ENCODE measurements around the gene DNASE1L3.

Gene DNASE1L3

DNA sequence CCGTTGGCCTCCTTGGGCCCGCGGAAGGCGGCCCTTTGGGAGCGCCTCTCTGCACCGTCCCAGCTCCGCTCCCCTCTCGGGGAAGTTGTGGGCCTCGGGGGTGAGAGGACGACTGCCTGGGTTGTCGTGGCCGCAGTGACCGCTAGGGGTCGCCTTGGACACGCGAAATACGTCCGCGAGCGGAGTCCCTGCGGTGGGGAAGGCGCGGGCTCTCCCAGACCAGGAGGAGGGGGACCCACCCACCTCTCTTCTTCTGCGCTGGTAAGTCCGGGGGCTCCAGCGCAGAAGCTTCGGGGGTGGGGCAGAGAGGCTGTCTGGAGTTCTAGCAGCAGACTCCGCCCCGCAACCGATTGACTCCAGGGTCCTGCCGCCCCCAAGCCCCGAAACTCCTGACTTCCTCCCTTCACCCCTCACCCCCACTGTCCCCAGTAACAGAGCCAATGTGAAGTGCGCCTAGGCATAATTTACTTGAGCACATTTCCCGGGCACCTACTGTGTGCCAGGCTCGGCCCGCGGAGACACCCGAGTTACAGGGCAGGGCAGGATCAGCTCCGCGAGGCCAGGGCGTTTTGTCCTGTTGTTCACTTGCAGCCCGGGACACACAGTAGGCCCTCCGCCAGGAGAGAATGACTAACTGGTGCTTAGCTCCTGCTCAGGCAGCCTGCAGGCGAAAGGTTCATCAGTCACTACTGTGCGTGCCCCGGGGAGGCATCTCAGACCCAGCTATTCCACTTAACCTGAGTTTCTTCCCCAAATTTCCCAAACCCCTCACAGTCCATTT, 32.8 kb downstream of the DNASE1L3 start:
- no peak for DNase-seq

DNA sequence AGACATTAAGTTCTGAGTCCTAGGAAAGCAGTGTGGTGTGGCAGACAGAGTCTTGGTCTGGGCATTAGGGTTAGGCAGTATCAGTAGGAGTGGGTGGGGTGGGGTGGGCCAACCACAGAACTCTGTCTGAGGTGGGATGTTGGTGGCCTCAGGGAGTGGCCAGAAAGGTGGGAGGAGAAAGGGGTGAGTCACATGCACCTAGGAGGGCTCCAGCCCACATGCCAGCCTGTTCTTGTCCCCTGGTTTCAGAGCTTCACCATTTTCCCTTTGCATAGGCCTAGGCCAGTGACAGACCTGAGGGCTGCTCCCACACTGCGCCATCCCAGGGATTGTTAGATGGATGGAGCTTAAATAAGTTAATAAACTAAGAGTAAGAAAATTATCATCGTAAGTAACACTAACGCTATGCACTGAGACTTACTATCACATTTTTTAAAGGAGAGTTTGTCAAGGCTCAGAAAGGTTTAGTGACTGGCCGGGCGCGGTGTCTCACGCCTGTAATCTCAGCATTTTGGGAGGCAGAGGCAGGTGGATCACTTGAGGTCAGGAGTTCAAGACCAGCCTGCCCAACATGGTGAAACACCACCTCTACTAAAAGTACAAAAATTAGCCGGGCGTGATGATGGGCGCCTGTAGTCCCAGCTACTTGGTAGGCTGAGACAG, 33.8 kb downstream of the DNASE1L3 start:
- no peak for DNase-seq

DNA sequence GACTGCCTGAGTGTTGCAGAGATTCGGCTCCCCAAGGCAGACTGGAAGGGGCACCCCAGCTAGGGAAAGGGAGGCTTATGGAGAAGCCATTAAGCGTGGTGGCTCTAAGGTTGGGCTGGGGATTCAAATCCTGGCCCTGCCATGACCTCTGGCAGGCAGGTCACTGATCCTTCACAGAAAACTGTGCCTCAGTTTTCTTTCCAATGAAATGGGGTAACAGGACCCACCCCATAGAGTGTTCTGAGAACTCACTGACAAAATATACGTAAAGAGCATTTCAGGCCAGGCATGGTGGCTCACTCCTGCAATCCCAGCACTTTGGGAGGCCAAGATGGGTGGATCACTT, 34.6 kb downstream of the DNASE1L3 start:
- no peak for DNase-seq

DNA sequence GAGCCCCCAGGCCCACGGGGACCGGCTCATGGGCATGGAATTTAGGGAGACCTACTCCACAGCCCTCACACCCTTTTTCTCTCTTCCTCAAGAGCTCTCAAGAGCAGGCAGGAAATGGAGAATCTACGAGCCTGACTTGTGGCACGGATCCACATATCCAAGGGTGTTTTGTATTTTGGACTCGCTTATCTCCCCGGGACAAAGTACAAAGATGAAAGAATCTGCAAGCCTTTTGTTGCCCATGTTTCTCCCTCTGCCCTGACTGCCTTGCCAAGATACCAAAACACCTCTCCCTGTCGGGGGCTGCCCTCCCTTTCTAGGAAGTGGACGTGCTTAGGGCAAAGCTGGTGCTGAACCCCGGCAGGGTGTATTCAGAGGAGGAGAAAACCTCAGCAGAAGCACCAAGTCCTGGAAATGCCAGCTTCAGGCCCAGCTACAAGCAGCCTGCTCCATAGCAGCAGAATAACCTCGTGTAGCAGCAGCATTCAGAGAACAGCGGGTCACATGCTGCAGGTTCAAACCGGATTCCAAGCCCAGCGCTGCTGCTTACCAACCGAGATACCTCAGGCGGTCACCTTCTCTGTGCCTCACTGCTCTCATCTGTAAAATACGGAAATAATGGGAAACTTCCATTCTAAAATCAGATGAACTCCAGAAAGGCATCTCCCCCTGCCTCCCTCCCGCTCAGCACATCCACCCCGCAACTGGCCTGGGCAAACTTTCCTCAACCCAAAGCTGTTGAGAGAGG, 35.2 kb downstream of the DNASE1L3 start:
- DNase-seq = no peak

DNA sequence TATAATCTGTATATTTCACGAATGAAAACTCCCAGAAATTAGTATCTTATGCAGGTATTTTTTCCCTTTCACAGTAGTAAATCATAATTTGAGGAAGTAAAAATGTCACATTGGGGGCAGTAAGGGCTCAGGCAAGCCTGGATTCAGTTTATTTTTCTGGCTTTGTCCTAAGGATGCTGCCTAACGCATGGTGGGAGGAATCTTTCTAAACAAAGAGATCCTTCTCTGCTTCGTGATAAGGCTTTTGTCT, 35.7 kb downstream of the DNASE1L3 start:
- DNase-seq = no peak

DNA sequence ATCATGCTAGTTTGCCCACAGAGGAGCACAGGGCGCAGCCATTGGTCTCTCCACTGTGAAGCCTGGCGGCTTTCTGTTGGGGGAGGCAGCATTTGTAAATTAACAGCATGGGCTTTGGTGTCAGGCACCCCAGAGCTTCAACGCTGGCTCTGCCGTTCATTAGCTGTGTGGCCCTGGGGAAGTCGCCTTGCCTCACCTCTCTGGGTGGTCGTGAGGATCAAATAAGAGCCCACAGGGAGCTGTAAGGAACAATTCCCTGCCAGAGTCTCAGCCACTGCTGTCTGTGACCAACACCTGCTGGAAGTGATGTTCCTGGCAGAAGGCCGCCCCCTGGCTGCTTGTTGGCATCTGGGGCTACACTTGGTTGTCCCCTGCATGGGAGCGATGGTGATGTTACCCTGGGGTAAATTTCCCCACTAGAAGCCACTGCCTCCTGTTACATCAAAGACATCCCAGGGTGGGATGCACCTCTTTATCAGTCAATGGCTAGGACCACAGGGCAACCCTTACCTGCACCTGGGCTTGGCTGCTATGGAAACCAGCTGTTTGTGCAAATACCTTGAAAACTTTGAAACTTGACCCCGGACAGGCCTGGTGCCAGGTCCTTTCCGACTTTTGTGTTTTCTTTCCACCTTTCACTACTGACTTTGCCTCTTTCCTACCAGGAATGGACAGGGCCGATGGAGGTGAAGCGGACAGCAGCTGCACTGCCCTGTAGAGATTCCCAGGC, 36.9 kb downstream of the DNASE1L3 start:
- no peak for DNase-seq

DNA sequence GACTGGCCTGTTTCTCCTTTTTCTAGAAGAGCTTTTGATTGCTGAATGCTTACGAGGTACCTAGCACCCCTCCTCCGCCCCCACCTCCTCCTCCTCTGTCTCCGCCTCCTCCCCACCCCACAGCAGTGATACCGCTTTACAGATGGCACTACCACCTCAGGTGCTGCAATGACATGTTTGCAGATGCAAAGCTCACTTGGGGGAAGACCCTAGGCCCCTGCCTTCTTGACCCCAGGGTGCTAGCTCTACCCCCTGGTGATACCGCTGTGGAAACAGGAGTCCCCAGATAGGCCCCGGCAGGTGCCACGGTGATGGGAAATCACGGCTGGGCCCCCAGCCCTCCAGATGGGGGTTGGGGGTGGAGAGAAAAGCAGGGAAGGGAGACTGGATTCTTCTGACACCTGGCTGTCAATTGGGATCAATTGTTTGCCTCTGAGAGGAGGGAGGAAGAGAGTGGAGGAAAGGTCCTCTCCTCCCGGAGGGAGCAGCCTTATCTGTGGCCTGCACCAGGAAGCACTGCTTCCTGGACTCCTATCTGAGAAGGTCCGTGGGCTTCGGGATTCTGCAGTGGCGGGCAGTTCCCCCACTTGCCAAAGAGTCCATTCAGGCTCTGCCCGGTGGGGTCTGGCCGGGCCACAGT, 37.6 kb downstream of the DNASE1L3 start:
- no peak for DNase-seq

DNA sequence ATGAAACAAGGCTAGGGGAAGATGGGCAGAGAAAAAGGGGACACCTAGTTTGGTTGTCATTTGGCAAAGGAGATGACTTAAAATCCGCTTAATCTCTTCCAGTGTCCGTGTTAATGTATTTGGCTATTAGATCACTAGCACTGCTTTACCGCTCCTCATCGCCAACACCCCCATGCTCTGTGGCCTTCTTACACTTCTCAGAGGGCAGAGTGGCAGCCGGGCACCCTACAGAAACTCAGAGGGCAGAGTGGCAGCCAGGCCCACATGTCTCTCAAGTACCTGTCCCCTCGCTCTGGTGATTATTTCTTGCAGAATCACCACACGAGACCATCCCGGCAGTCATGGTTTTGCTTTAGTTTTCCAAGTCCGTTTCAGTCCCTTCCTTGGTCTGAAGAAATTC, 39.6 kb downstream of the DNASE1L3 start:
- no peak for DNase-seq

DNA sequence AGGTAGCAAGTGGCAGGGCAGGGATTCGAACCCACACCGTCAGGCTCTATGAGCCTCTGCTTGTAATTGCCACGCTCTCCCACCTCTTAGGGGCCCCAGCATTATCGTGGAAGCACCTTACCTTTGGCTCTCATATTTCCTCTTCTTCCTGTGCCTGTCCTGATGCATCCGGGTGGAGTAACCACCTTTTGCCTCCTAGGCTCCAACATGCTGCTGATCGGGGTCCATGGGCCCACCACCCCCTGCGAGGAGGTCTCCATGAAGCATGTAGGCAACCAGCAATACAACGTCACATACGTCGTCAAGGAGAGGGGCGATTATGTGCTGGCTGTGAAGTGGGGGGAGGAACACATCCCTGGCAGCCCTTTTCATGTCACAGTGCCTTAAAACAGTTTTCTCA, 40.4 kb downstream of the DNASE1L3 start:
- DNase-seq = no peak

DNA sequence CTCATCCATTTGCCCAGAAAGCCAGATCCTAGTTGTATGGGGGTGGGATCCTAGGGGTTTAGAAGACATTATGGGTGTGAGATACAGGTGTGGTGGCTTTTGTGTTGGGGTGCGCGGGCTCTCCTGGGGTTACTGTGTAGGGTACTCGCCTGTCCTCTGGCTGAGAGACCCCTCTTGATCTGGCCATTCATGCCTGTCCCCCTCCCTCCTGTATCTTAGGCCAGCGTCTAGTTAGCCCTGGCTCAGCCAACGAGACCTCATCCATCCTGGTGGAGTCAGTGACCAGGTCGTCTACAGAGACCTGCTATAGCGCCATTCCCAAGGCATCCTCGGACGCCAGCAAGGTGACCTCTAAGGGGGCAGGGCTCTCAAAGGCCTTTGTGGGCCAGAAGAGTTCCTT, 41.4 kb downstream of the DNASE1L3 start:
- DNase-seq = no peak

DNA sequence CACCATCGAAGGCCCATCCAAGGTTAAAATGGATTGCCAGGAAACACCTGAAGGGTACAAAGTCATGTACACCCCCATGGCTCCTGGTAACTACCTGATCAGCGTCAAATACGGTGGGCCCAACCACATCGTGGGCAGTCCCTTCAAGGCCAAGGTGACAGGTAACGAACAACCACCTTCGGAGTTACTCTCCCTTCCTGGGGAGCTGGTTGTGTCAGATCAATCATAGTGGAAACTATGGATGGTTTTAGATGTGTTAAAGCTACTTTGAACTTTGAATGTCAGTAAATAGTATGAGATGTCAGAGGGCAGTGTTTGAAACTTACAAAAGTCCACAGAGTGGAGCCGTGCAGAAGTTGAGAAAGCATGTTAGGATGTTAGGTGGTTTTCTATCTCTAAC, 42.3 kb downstream of the DNASE1L3 start:
- DNase-seq = no peak

DNA sequence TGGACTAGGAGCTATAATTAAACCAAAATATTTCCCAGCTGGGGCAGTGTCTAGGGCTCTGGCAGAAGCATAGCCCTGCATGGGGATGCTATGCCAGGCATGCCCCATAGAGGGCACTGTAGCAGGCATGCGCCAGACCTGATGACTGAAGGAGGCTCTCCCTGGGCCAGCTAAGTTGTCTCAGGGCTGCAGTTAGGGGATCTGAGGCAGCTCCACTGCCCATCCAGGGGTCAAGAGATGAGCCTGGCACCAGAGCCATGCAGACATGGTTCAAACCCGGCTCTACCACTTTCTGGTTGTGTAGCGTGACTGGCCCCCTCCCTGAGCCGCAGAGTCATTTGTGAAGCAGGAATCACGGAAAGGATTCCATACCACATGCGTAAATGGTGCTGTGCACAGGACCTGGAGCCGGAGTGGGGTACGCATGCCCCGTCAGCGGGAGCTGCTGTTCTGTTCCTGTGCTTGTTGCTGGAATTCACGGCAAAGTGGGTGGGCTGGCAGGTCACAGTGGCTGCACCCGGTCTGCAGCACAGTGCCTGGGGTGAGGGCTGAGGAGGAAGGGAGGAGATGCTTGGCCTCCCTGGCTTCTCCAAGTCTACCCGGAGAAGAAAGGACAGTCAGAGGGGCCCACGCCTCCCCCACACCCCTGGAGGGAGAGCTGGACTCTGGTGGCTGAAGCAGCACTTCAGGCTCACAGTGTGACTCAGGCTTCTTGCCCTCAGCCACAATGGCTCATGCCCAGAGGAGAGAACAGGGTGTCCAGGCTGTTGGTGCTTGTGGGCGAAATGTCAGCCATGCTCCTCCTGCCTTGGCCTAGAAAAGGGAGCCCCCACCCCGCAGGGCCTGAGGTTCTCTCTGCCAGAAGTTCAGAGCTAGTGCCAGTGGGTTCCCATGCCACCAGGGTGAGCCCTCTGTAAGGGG, 43.1 kb downstream of the DNASE1L3 start:
- no peak for DNase-seq

DNA sequence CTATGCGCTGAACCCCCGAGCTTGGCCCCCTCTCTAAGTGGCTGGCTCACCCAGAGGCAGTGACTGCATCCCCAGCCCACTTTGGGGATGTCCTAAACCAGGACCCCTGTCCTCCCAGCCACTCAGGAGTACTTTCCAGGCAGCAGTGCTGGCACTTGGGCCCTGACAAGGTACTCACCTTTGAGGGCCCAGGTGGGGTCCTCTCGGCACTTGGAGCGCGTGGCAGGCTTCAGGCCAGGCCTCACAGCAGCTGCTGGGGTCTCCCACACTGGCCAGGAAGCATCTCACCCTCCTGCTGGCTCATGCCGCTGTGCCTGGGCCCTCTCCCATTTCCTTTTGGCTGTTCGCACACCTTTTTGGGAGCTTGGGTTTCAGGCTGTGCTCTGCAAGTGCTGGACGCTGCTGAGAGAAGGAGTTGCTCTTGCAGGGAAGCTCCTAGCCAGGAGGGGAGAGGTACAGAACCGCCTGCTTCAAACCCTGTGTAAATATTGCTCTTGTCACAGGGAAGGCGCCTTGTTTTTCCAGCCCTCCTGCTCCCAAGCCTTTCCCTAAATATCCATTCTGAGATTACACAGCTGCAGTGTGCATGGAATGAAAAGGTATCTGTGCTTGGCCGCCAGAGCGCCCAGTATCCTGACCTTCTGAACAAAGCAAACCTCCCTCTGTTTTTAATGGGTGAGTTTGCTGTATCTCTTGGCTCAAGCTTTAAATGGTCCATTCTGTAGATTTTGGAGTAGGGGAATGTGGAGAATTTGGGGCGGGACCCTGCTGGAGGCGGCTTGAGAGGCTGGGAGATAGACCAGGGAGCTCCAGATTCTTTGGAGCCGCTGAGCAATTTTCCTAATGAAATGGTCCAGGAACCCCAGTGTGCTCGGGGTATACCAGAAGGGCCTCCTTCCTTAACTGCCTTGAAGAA, 45.6 kb downstream of the DNASE1L3 start:
- no peak for DNase-seq

DNA sequence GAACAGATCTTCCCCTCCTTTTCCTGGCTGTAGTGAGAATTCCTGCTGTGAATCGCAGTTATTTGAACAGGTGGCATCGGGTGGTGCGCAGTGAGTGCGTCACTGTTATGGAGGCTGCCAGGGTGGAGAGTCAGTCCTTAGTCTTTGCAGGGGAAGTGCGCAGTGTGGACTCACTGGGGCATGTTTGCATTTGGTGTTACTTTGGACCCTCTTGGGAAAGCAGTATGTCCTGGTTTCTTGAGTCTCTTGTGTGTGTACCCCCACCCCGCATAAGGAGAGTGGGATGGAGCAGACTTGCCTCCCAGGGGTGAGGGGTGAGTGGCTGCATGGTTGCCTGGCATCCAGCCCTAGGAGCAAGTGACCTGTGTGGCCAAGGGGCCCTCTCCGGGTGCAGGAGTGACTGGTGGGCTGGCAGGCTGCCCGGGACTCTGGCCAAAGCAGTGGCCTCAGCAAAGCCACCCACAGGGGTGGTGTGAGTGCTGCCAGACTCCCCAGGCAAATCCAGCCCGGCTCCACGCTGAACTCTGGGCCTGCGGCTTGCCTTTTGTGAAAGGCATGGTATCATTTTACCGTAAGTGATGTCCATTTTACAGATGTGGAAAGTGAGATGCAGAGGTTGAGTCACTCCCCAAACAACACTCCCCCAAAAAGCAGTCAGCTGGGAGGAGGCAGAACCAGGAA, 46.4 kb downstream of the DNASE1L3 start:
- no peak for DNase-seq

DNA sequence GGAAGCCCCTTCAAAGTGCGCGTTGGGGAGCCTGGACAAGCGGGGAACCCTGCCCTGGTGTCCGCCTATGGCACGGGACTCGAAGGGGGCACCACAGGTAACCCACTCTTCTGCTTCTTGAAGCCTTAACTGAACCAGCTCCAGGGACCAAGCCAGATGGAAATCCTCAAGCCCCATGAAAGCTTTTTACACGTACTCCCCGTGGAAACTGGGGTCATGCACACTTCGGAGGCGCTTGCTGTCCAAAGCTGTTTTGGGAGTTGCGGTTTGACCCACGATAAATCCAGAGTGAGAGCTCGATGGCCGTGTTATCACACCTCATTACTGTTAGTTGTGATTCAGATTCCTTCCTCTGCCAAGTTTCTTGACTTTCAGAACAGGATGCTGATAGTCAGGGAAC, 47.5 kb downstream of the DNASE1L3 start:
- DNase-seq = no peak

DNA sequence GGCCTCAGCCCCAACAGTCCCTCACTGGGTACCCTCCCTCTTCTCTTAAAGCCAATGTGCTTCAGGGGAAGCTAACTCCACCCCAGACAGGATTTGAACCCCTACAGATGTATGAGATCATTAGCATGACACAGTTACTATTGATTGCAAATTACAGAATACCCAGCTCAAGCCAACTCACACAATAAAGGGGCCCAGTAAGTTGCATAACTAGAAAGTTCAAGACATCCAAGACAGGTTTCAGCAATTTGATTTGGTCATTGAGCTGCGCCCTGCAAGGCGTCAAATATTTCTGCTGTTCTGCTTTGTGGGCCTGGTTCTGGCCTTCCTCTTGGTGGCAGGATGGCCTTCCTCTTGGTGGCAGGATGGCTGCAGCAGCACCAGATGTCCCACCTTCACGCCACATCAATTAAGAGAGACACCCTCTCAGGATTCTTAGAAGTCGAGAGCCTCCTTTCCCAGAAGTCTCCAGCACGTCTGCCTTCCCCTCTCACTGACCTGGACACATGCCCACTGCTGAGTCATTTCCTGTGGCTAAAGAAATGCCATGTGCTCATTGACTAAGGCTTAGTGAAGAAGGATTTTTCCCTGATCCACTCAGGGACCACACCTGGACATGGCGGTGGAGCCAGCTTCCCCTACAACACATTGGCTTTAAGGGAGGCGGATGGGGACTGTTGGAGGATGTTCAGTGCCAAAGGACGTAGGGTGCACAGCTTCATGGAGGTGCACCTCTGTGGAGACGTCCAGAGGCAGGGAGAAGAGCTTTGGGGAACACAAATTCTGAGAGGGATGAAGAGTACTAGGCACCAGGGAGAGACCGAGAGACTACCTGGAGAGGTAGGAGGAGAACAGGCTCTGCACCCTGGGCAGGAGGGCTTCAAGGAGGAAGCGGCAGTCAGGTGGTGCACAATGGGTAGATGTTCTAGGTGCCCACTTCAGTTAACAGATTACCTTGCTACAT, 49.1 kb downstream of the DNASE1L3 start:
- no peak for DNase-seq

DNA sequence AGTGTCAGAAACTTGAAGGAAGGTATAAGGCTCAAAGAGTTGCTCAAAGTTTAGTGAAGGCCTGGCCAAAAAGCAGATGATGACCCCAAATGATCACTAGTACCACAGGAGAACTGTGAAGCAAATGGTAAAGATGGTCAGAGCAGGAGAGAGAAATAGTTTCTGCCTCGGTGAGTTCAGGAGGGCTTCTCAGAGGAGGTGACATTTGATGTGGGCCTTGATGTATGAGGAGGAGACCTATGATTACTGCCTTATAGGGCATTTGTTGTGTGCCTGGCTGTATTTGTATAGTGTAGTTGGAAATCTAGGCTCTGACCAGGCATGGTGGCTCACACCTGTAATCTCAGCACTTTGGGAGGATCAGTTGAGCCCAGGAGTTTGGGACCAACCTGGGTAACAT, 50.4 kb downstream of the DNASE1L3 start:
- DNase-seq = no peak

DNA sequence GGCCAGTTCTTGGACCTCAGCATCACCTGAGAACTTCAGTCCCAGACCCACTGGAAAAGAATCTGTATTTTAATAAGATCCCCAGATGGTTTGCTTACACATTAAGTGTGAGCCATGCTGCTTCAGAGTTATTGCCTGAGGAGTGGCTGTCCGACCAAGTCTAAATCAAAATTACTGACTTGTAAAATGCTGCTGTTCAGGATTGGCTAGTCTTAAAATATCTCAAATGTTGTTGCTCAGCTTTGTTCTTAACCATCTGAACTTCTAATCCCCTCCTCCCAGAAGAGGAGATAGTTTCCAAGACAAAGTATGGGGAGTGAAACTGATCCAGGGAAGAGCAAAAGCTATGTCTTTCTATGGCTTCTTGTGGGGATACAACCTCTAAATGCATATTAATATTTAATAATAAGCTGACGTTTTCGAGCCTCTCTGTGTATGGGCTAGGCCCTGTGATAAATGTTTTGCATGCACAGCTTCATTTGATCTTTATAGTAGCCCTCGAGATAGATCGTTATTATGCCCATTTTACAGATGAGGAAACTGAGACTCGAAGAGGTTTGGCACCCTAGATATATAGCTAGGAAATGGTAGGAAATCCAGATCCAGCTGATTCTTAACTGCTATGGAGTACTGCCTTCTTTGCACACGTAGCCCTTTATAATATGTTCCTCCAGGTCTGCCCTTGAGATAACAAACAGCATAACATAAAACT, 52.2 kb downstream of the DNASE1L3 start:
- no peak for DNase-seq

DNA sequence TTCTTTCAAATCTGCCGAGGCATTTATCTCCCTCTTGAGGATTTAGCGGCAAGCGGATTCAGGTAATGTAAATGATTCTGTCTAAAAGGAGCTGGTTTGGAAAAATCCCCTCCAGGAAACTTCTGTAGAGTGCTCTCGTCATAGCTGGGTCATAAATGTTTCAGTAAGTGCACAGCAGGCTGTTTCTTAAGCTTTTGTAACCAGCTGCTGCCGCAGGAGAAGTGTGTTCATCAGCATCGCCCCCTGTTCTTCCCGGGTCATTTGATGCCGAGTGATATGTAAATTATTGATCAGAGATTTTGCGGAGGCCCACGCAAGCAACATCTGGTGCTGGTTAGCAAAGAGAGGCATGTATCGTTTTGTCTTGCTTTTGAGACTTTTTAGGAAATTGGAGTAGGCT, 53.1 kb downstream of the DNASE1L3 start:
- DNase-seq = no peak

Data from SIG-M5 (cell line).